Fibroblast of upper back skin (primary cell): Measurements from ENCODE around the gene PRKD2.
"Not testable (repeated sequence)": the region's sequence is repeated elsewhere in the genome, so short reads cannot be mapped to it uniquely, and the experiment has no call there.

ENCODE experiments used
- DNase-seq: peaks from one replicate; pipeline ENCODE4 v3.0.0-alpha.2; 2013

Gene PRKD2

DNA sequence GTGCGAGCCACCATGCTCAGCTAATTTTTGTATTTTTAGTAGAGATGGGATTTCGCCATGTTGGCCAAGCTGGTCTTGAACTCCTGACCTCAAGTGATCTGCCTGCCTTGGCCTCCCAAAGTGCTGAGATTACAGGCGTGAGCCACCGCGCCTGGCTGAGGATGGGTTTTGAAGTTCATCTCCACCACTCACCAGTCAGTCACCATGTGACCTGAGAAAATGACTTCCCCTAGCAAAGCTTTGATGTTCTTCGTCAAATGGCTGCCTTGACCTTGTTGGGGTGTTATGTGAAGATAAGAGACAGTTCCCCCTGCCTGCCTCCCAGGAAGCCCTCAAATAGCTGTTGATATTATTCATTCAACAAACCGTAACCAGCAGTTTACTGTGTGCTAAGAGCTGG, 87.9 kb downstream of the PRKD2 start:
- not testable (repeated sequence) for DNase-seq

GRCh38 chr19:46626446-46626845, 90.5 kb downstream of the PRKD2 start:
- DNase-seq, result no peak

- no peak for DNase-seq
Observed at GRCh38 chr19:46625731-46626130, 91.2 kb downstream of the PRKD2 start.

- peak; percentile 84 for DNase-seq
Observed at GRCh38 chr19:46624958-46625661, 91.8 kb downstream of the PRKD2 start, which contains the start of gene PTGIR. PTGIR (minus strand) TSS chr19:46625089; CDS start chr19:46624225, 864 bp downstream.
